ENCODE results near the gene RHBDF1.

The RHBDF1 gene

DNA sequence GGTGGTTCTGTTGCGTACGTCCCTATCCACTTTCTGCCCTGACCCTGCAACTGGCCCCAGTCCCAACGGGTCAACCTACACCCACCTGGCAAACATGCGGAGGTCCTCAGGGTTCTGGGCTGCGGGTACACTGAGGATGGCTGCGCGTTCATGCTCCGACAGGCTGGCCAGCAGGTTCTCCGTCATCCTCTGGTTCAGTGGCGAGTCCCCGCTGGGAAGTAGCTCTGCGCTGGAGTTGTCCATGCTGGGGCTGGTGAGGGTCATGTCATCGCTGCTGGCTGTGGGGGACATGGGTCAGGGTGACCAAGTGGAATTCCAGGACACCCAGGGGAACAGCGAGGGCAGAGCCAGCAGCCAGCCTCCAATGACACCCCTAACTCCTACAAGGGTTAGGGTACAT is 16.2 kb upstream of the RHBDF1 start:
- peaks cover 53% of the 10 kb centered on the region for H3K36me3 ChIP-seq (ENCODE audit: low read depth)

DNA sequence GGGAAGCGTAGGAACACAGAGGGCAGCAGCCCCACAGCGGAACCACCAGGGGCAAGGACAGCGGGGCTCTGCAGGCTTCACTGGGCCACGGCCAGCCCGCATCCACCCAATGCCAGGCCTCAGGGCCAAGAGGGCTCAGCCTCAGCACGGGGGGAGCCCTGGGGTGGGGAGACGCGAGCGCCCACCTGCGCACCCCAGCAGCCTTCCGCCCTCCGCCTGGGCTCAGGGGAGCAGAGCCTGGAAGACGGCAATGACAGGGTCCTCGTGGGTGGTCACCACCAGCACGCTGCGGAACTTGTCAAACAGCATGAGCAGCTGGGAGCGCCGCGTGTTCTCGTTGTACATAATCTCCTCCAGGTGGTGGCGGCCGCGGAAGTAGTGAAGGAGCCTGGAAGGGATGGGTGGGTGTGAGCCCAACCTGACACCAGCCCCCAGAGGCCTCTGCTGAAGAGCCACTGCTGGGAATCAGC is 14.1 kb upstream of the RHBDF1 start:
- DNase-seq (ENCODE audit: low spot score) (no peak), ATAC-seq (ENCODE audit: low read depth) (no peak)
- Histone ChIP-seq H3K27me3 (ENCODE audit: insufficient read depth, poor library complexity, severe bottlenecking) (no peaks in the 10 kb centered on the region), H3K4me1 (ENCODE audit: insufficient read depth, poor library complexity, severe bottlenecking) (peaks cover 17% of the 10 kb centered on the region), H3K27ac (ENCODE audit: poor library complexity, severe bottlenecking) (no peak overlapping the region), H3K4me3 (ENCODE audit: severe bottlenecking) (no peak overlapping the region), H3K36me3 (ENCODE audit: low read depth) (peaks cover 47% of the 10 kb centered on the region), H3K9me3 (ENCODE audit: severe bottlenecking) (no peaks in the 10 kb centered on the region)
- TF ChIP-seq CTCF (IDR thresholded peaks at IDR 0.05; ENCODE audit: poor library complexity, severe bottlenecking) = no peak

More for the DNA sequence above, 16.2 kb upstream of the RHBDF1 start:
- Histone ChIP-seq H3K27me3 (ENCODE audit: insufficient read depth, poor library complexity, severe bottlenecking) (no peaks in the 10 kb centered on the region), H3K9me3 (ENCODE audit: severe bottlenecking) (no peaks in the 10 kb centered on the region), H3K27ac (ENCODE audit: poor library complexity, severe bottlenecking) (no peak overlapping the region), H3K4me1 (ENCODE audit: insufficient read depth, poor library complexity, severe bottlenecking) (peaks cover 17% of the 10 kb centered on the region), H3K4me3 (ENCODE audit: severe bottlenecking) (no peak overlapping the region)
- TF ChIP-seq CTCF (IDR thresholded peaks at IDR 0.05; ENCODE audit: poor library complexity, severe bottlenecking) = no peak
- ATAC-seq (ENCODE audit: low read depth) (no peak), DNase-seq (ENCODE audit: low spot score) (no peak)

DNA sequence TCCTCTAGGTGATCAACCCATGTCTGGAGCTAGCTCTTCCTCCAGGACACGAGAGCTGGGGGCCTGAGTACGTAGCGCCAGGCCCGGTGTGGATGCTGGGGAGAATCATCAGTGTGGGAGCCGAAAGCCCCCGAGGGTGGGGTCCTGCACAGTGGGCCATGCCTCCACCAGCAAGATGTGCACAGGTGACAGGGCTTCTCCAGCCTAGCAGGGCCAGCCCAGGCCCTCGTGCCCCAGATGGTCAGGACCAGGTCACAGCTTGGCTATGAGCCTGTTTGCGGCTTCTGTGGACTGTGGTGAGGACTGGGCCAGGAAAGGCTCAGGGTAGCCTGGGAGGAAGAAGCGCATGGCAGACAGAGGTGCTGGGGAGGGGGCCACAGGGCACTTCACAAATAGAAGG is 13.4 kb upstream of the RHBDF1 start:
- ATAC-seq (ENCODE audit: low read depth) (no peak), DNase-seq (ENCODE audit: low spot score) (no peak)
- Histone ChIP-seq H3K36me3 (ENCODE audit: low read depth) (peaks cover 41% of the 10 kb centered on the region), H3K27me3 (ENCODE audit: insufficient read depth, poor library complexity, severe bottlenecking) (no peaks in the 10 kb centered on the region), H3K4me1 (ENCODE audit: insufficient read depth, poor library complexity, severe bottlenecking) (peaks cover 17% of the 10 kb centered on the region), H3K4me3 (ENCODE audit: severe bottlenecking) (no peak overlapping the region), H3K27ac (ENCODE audit: poor library complexity, severe bottlenecking) (peak overlapping the region; percentile 77), H3K9me3 (ENCODE audit: severe bottlenecking) (no peaks in the 10 kb centered on the region)
- TF ChIP-seq CTCF (IDR thresholded peaks at IDR 0.05; ENCODE audit: poor library complexity, severe bottlenecking) = no peak

- no peak for TF ChIP-seq CTCF (IDR thresholded peaks at IDR 0.05; ENCODE audit: poor library complexity, severe bottlenecking)
- Histone ChIP-seq H3K27me3 (ENCODE audit: insufficient read depth, poor library complexity, severe bottlenecking) (no peaks in the 10 kb centered on the region), H3K27ac (ENCODE audit: poor library complexity, severe bottlenecking) (peak overlapping the region; percentile 77), H3K9me3 (ENCODE audit: severe bottlenecking) (no peaks in the 10 kb centered on the region), H3K4me3 (ENCODE audit: severe bottlenecking) (no peak overlapping the region), H3K36me3 (ENCODE audit: low read depth) (peaks cover 40% of the 10 kb centered on the region), H3K4me1 (ENCODE audit: insufficient read depth, poor library complexity, severe bottlenecking) (peaks cover 17% of the 10 kb centered on the region)
- ATAC-seq (ENCODE audit: low read depth) (no peak), DNase-seq (ENCODE audit: low spot score) (no peak)
Measured at GRCh38 chr16:85407-85782, 13.0 kb upstream of the RHBDF1 start.

DNA sequence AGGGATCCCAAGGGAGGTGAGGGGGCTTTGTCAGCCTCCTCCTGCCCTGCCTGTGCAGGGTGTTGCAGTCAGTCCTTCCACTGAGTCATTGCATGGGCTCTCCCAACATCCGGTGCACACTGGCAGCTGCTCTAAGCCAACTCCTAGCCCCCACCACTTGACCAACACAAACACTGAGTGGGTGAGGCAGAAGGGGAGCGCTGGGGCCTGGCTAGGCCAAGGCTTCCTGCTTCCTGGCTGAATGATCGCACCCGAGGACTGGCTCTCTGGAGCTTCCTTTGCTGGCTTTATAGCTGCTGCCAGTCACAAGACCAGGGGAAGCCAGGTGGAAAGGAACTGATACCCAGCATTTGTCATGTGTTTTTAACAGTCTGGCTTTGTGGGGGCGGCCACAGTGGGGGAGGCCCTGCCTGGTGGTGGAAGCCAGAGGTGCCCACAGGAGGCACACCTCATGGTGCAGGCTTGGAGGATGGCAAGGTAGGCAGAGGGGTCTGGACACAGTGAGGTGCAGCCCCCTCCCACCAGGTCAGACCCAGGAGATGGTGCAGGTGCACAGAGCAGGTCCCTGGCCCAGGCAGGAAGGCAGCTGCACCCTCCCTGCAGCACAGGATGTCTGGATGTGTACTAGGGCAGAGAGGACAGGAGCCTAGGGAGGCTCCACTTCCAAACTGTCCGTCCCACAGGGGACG is 12.4 kb upstream of the RHBDF1 start:
- TF ChIP-seq CTCF (IDR thresholded peaks at IDR 0.05; ENCODE audit: poor library complexity, severe bottlenecking) = no peak
- Histone ChIP-seq H3K4me1 (ENCODE audit: insufficient read depth, poor library complexity, severe bottlenecking) (peaks cover 17% of the 10 kb centered on the region), H3K36me3 (ENCODE audit: low read depth) (peaks cover 44% of the 10 kb centered on the region), H3K27ac (ENCODE audit: poor library complexity, severe bottlenecking) (peak overlapping the region; percentile 77), H3K27me3 (ENCODE audit: insufficient read depth, poor library complexity, severe bottlenecking) (no peaks in the 10 kb centered on the region), H3K9me3 (ENCODE audit: severe bottlenecking) (no peaks in the 10 kb centered on the region), H3K4me3 (ENCODE audit: severe bottlenecking) (no peak overlapping the region)
- DNase-seq (ENCODE audit: low spot score) = no peak
- peak; percentile 95 for ATAC-seq (ENCODE audit: low read depth)

Measured in RWPE2 (cell line).